ENCODE data around the gene PTPRR. TPM values are rescaled to one million over a fixed set of nuclear protein-coding genes. Genes with fewer than 3 reads are reported as not detected.
A peak's percentile ranks its signal among the peaks of the same experiment; 100 is the strongest.

The PTPRR gene
- total and polyA plus RNA-seq, 7 donors = 0.99 to 38.6 (median 4.2) TPM

- Histone ChIP-seq H3K4me1 (no peaks in the 10 kb centered on the region), H3K4me3 (no peak overlapping the region)
- TF ChIP-seq POLR2A (IDR thresholded peaks at IDR 0.05) = no peak
- no peak for TF ChIP-seq POLR2AphosphoS5 (IDR thresholded peaks at IDR 0.05)
- no peak for TF ChIP-seq CTCF (IDR thresholded peaks at IDR 0.05)
- TF ChIP-seq EP300 (IDR thresholded peaks at IDR 0.05) = no peak
Observed at GRCh38 chr12:70590549-70591226, 329.9 kb downstream of the PTPRR start.

DNA sequence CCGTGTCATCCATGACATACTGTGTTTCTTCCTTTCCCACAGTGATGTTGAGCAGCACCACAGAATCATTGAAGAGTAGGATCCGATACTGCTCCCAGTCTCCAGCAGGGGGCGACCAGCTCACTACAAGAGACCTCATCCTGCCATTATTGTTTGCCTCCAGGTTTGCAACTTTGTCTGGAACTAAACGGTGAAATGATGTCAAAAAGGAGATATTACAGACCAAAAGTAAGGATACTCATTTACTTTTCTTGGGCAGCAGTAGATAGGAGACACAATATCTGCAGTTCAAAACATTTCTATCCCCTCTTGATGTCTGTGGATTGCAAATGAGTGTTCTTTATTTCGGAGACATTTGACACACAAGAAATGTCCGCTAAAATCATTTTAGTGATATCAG is 330.5 kb downstream of the PTPRR start:
- Histone ChIP-seq H3K4me1 (no peaks in the 10 kb centered on the region), H3K36me3 (no peaks in the 10 kb centered on the region), H3K27ac (no peak overlapping the region), H3K27me3 (no peaks in the 10 kb centered on the region), H3K4me3 (no peak overlapping the region), H3K9me3 (no peaks in the 10 kb centered on the region)
- peak; percentile 71 for DNase-seq
- 34% methylated on average over 6 of the region's 6 CpGs for WGBS, 2 donors
- TF ChIP-seq CTCF (IDR thresholded peaks at IDR 0.05) (peak in 3 of 4 experiments; percentile 49 to 68 (median 60)), POLR2AphosphoS5 (IDR thresholded peaks at IDR 0.05) (no peak)
- intact Hi-C loops (cut with DNase I) = no loop called here

More at GRCh38 chr12:70590549-70591226, 329.9 kb downstream of the PTPRR start:
- Histone ChIP-seq H3K27ac (no peak overlapping the region), H3K27me3 (no peaks in the 10 kb centered on the region), H3K36me3 (no peaks in the 10 kb centered on the region), H3K9me3 (no peaks in the 10 kb centered on the region)
- DNase-seq = no peak
- intact Hi-C loops (cut with DNase I) = no loop called here
- 82 to 83% methylated on average over 4 of the region's 4 CpGs for WGBS, 2 donors

Small RNA genes within 50 kb of the gene (small RNA-seq; reads per million reads assigned to genes)
- gene RF00019 = 0 reads per million in 3 donors

Other genes starting within 250 kb of the PTPRR start
- 1 to 10 TPM; 1.3 to 5.0 (median 3.5) TPM for gene TSPAN8, start 237.3 kb upstream of the PTPRR start, total RNA-seq
- 1,000 to 10,000 TPM in 1 of 3 donors, 100 to 1,000 TPM in 2; 590 to 1,609 (median 808) TPM for gene TSPAN8, start 237.3 kb upstream of the PTPRR start, polyA plus RNA-seq